HG03460 (cell line): ENCODE measurements around the gene ANKRD33.

Experiments used
- ATAC-seq: cut with Tn5 transposase; IDR thresholded peaks from one replicate; pipeline ENCODE4 v1.9.1; 2021; ENCODE audit not compliant: unreplicated experiment

Gene ANKRD33, protein sequence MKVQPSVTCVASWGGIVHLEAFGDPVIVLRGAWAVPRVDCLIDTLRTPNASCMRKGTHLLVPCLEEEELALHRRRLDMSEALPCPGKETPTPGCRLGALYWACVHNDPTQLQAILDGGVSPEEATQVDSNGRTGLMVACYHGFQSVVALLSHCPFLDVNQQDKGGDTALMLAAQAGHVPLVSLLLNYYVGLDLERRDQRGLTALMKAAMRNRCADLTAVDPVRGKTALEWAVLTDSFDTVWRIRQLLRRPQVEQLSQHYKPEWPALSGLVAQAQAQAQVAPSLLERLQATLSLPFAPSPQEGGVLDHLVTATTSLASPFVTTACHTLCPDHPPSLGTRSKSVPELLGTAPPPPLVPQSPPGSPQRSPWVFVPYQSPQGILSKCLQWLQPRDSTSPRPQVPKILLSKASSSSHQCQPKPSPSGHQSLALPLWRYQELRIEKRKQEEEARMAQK

DNA sequence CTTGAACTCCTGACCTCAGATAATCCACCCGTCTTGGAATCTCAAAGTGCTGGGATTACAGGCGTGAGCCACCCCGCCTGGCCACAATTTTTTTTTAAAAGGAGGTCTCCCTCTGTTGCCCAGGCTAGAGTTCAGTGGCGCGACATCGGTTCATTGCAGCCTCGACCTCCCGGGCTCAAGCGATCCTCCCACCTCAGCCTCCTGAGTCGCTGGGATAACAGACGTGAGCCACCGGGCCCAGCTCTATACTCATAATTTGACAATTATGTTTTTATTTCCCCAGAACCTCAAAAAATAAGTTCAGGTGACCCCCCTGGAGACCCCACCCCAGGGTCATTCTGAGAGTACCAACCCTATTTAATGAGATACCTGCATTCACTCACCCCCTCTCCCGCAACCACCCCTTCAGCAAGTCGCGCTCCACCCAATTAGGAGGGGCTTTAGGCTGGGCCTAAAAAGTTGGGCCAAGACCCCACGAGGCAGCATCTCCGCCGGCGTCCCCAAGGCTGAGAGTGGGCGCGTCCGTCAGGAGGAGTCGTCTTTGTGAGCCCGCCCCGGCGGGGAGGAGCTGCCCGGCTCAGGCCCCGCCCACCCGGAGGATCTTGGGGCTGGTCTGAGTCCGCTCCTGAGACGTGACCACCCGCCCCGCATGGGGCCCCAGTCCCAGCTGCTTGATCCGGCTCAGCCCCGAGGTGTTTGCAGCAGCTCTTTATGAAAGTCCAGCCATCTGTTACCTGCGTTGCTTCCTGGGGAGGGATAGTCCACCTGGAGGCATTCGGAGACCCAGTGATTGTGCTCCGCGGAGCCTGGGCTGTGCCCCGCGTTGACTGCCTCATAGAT, at the start of gene ANKRD33:
Gene ANKRD33, plus strand, starts transcription at position 628 of the 840 bp plus-strand sequence. Its CDS starts 84 bp downstream, at position 712.
- no peak for ATAC-seq

DNA sequence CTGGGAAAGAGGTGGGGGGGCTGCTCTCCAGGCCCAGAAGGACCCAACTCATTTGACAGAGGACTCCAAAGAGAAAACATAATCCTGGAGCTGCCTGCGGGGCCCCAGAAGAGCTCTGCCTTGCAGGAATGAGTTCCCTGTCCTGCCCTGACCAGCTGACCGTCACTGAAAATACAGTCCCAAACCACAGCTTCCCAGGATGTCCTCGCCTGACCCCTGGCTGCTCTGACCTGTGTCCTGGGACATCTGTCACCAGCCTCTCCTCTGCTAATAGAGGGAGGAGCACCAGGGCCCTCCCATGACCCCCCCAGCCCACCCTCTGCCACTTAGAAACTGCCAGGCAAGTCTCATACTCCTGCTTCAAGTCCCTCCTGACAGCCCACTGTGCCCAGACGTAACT, 49.1 kb upstream of the ANKRD33 start:
- no peak for ATAC-seq

DNA sequence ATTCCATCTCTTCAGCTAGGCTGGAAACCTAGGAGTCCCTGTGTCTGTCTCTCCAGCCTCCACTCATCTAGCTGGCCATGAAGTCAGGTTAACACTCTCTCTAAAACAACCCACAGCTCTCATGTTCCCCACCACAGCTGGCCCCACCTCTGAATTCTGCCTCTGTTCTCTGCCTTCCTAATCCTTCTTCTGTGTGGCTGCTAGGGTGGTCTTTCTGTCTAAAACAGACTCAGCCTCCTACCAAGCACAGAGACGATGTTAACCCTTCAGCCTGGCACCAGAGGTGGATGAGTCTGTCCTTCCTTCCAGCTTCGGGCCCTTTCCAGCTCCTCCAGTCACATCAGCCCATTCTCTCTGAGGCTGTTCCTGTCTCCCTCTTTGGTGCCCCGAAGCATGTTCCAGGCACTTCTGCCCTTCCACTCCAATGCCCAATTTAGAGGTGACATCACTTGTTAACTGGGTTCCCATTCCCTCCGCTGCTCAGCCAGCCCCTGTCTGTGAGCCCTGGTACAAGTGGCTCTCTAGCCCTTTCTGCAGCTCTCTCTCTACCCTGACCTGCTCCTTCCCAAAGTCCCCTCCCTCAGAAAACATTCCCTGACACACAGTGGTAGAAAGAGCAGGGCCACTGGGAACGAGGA, 48.5 kb upstream of the ANKRD33 start:
- no peak for ATAC-seq

DNA sequence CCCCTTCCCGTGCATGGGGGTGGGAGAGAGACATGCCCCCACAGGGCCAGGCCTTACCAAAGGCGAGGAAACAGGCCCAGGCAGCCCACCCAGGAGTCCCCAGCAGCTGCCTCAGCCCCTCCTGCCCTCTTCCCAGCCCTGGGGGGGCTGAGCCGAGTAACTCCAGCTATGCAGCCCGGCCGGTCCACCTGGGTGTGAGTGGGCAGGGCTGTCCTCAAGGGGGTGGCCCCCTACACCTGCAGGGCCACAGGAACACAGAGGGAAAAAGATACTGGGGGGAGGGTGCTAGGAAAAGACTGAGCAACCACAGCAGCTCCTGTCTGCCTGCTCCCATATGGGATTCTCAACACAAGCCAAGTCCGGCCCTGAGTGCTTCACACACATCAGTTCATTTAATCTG, 46.9 kb upstream of the ANKRD33 start:
- no peak for ATAC-seq

DNA sequence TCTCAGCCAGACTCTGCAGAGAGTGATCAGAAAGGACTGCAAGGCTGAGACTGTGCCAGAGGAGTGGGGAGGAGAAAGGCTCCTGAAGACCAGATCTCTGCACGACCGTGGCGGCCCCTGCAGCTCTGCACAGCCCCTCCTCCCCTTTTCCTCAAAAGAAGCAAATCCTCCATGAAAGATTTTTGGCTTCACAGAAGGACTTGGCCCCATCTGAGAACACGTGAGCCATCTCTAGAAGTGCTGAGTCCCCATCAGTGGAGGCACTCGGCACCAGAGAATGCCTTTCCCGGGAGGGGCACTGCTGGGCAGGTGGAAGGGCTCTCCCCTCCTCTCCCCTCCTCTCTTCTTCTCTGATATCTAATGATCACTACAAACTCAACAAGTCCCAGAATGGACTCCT, 46.2 kb upstream of the ANKRD33 start:
- no peak for ATAC-seq

DNA sequence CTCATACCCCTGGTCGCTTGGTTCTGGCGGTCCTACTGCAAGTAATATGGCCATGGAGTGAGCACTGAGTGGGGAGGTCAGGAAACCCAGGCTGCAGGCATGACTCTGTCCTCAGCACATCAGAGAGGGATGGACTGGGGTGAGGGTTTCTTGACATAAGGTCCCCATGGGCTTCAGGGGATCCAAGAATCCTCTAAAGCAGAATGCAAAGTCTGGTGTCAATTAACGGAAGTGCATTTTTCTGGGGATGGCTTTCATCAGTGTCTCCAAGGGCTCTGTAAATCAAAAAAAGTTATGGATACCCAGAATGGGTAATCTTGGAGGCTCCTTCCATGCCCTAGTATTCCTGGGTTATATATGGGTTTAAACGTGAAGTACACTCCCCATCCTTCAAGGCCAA, 43.0 kb upstream of the ANKRD33 start:
- no peak for ATAC-seq

DNA sequence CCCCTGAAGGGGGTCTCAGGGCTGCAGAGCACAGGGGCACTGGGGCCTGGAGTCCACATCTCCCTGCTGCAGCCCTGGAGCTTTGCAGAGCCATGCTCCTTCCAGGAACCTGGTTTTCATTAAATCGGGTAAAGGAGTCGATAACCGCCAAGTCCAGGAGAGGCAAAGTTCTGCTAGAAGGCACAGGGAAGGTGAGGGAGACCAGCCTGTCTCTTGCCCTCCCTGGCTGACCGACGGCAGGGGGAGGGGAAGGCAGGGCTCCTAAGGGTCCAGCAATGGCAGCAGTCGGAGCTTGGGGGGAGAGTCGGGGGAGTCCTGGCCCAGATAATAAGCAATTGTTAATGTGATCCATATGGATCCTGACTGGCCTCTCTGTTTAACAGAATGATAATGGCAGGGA, 42.4 kb upstream of the ANKRD33 start:
- no peak for ATAC-seq

DNA sequence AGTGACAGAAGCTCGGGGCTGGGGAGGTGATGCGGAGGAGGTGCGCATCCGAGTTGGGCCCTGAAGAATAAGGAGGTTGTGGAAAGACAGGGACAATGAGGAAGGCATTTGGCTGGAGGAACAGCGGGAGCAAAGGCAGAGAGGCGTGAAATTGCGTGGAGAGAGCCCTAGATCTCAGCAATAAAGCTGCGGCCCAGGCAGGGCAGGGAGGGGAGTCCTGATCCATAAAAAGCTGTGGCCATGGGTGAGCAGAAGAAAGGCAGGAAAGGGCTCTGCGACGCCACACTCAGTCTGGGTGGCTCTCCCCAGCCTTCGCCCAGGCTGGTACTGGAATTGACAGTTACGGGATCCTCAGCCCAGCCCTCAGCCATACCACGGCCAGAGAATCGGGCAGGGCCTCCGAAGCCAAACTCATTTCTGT, 41.6 kb upstream of the ANKRD33 start:
- no peak for ATAC-seq

DNA sequence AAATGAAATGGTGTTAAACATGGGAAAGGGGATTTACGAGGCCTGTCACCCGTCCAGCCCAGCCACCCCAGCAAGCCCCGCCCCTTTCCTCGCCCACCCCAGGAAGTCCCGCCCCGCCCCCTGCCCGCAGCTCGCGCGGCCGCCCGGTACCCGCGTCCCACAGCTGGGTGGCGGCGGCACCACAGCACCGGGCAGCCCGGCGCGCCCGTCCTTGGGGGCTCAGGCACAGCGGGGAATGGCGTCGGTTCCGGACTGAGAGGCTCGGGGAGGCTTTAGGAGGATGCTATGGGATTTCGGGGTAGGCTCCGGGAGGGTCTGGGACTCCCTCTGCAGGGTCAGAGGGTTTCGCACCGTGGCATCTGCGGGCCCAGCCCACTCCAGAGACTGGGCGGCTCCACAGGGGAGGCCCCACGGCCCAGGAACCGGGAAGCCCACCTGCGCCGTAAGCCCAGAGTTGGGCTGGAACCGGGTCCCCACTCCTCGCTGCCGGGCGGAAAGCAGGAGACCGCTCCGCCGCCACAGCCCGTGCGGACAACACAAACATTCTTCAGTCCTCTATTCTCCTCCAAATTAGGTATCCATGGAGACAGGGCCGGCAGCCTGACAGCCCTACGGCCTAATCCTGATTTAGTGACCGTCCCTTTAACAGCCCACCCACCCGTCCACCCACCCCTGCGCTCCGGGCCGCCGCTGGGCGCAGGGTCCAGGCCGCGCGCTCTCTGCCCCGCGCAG, 40.8 kb upstream of the ANKRD33 start:
- ATAC-seq, result no peak

DNA sequence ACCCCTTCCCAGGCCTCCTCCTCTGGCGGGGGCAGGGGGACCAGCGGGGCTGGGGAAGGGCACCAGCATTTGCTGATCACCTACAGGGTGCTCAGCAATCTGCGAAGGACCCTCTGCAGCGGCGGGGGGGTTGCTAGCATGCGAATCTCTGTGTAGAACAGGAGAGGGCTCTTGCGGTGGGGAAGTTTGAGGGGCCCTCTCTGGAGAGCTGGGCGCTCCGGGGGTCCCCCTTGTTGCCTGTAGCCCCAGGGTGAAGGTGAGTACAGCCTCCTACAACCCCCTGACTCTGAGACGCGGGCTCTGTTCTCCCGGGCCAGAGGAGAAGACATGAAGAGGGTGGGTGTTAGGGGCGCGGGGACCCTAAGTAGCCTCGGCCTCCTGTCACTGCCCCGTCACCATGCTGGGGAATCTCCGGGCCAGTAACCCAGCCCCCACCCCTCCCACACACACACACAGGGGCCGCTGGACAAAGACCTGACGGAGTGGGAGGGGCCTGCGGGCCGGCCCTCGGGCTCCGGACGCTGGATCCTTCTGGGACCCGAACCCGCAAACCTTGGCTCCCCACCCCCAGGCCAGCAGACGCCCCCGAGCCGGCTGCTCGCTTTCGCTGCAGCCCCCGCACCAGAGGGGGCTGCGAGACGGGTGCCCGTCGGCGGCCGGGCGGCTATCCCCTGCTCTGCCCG, 40.1 kb upstream of the ANKRD33 start:
- no peak for ATAC-seq

DNA sequence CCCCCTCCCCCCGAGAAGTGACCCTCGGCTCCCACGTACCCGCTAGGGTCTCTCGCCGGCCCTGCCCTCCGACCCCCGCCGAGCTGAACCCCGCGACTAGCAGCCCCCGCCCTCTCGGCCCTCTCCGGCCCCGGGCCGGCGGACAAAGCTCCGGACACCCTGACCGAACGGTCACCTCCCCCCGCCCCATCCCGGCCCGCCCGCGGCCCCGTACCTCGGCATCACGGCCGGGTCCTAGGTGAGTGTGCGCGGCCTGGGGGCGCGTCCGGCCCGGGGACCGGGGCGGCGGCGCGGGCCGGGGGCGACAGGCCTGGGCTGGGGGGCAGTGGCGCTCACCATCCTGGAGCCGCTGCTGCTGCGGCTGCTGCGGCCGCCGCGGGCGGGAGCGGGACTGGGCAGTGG, 39.6 kb upstream of the ANKRD33 start, which contains the start of gene FIGNL2:
Gene FIGNL2, minus strand, starts transcription at position 393 of the 402 bp plus-strand sequence. CDS start 26,305 bp downstream, outside the sequence.
- no peak for ATAC-seq

DNA sequence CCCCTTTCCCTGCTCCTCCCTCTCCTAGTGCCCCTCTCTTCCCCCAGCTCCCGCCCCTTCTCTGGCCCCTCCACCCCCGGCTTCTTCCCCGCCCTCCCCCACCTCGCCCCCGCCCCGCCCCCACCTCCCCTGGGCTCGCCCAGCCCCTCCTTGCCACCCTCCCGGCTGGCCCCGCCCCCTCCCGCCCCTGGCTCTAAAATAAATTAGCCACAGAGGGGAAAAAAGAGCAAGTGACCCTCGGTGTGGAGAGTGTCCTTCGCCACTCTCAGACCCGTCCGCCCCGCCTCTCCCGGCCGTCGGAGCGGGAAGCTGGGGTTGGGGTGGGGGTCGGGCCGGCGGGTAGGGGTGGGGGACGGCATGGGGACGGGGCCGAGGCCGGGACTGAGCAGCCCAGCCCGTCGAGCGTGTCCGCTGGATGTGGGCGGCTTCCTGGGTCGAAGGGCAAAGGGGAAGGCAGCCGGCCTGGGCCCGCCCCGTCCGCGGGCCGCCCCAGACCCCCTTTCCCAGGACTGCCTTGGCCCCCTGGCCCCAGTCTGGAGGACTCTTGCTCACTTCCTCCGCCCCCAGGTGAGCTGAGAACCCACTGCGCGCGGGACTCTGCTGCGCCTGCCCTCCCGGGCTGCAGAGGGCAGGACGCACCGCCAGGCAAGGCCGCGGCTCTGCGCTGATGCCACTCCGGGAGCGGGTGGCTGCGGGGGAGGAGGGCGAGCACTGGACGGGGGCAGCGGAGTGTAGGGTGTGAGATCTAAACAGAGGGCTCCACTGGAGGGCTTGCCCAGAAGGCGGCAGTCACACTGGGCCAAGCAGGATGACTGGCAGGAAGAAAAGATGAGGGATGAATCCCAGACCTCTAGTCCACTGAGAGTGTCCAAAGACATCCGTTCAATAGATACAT, 38.8 kb upstream of the ANKRD33 start:
- ATAC-seq, result no peak

DNA sequence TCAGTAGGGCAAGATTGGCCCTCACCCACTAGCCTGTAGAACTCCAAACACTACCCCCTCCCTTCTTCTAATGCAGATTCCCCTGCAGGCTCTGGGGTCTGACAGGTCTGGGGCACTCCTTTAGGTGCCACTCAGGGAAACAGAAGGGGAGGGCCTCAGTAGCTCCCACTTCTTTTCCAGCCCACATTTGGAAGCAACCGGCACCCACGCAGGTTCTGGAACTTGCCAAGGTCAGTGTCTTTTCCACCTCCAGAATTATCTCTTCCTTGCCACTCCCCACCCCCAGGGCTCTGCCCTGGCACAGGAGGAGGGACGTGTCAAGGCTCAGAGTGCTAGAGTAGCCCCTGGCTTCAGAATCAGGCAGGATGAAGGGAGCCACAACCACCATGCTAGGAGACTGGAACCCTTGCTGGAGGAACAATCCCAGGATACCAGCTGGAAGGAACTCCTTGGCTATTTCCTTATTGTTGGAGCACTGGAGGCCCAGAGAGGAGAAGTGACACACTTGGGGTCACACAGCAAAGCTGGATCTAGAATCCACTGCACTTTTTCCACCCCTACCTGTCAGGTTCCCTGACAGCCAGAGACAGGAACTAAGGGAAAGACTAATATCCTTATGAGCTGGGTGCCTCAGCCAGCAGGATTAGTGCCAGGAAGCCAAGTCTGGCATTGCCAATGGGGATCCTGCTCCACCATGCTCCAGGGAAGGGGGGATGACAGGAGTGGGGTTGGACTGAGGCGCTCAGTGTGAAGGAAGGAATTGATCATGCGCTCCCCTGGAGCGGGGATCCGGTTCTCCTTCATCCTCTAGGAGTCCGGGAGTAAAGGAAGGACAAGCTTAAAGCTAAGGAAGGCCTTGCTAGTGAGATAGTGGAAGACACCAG, 37.6 kb upstream of the ANKRD33 start:
- no peak for ATAC-seq

DNA sequence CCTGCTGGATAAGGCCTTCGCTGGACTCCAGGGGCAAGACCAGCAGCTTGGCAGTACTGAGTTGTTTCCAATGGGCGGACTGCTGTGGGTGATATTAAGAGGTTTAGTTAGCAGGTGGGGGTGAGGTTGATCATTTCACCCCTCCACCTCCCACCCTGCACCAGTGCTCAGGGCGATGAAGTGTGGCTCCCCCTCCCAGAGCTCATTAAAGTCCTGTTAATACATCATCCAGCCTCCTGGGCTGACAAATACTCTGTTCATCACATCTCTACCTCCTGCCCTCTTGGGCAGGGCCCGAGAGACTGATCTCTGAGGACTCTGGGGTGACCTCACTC, 37.0 kb upstream of the ANKRD33 start:
- ATAC-seq, result no peak

DNA sequence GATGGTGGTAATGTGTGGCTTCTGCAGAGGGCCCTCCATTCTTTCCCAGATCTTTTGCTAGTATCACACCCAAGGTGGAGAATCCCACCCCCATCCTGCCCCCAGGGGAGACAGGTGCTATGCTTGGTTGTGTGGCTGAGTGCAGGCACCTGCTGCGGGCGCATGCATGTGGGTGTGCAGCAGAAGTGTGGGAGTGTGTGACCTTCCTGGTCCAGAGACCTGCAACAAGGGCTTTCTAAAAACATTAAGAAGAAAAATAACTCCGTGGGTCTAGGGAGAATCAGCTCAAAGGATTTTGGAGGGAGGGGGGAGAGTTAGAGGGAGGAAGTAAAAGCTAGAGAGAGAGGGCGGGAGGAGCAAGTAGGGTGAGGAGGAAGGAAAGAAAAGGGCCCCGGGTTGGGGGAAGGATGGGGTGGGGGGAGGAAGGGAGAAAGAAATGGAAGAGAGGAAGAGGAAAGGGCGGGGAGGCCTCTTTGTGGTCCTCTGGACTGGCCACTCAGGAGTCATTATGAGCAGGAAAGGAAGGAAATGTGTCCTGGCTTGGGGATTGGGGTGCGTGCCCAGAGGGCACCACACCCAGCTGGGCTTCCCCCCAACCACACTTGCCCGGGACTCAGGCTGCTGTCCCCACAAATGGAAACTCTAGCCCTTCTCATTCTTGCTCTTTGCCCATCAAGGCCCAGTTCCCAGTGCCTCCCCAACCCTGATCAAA, 36.3 kb upstream of the ANKRD33 start:
- no peak for ATAC-seq

DNA sequence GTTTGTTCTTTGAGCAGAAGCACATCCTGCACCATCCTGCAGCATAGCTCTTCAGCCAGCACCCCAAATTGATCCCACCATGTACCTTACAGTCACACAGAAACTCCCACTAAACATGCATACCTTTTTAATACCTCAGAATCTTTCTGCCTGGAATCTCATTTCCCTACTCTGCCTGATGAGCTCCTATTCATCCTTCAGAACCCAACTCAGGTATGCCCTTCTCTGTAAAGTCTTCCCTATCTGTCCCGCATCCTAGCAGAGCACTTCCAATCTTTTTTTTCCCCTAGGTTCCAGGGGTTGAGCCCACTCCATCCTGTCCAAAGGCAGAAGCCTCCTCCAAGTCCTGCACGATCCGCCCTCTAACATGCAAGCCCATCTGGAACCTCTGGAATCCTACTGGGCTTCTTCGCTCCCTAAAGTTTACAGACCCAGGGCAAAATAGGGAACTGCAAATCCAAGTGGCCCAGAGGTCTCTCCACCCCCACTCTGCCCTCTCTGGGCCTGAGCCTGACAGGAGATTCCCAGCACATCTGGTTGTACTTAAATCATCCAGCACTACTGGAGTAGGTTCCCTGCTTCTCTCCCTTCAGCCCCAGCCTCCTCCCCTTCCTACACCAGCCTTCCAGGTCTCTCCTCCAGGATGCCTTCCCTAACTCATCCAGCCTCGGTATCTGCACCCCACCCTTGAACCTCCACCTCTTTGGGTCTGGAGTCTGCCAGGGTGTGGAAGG, 35.3 kb upstream of the ANKRD33 start:
- no peak for ATAC-seq
